HG03571 (cell line): ENCODE measurements around the gene C1orf116.
A peak's percentile ranks its signal among the peaks of the same experiment; 100 is the strongest.
"Not testable (repeated sequence)": the region's sequence is repeated elsewhere in the genome, so short reads cannot be mapped to it uniquely, and the experiment has no call there.

ENCODE experiments used
- ATAC-seq: cut with Tn5 transposase; IDR thresholded peaks from one replicate; pipeline ENCODE4 v1.9.1; 2021; ENCODE audit not compliant: unreplicated experiment

Gene C1orf116

DNA sequence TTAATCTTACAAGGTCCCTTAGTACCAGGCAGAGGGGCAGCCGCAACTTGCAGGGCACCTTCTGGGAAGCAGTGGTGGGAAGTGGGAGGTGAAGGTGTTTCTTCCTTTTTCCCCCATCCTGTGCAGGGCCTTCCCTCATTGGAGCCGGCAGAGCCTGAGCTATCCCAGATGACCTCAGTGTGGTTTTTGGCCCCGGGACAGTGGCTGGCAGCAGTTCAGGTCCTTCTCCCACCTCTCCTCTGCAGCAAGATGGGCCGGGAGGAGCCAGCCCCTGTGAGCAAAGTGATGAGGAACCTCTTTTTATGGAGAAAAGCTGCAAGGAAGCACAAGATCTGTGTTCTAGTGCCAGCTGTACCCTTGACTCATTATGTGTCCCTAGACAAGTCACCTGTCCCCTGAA lies 27.3 kb upstream of the C1orf116 start:
- ATAC-seq: no peak

DNA sequence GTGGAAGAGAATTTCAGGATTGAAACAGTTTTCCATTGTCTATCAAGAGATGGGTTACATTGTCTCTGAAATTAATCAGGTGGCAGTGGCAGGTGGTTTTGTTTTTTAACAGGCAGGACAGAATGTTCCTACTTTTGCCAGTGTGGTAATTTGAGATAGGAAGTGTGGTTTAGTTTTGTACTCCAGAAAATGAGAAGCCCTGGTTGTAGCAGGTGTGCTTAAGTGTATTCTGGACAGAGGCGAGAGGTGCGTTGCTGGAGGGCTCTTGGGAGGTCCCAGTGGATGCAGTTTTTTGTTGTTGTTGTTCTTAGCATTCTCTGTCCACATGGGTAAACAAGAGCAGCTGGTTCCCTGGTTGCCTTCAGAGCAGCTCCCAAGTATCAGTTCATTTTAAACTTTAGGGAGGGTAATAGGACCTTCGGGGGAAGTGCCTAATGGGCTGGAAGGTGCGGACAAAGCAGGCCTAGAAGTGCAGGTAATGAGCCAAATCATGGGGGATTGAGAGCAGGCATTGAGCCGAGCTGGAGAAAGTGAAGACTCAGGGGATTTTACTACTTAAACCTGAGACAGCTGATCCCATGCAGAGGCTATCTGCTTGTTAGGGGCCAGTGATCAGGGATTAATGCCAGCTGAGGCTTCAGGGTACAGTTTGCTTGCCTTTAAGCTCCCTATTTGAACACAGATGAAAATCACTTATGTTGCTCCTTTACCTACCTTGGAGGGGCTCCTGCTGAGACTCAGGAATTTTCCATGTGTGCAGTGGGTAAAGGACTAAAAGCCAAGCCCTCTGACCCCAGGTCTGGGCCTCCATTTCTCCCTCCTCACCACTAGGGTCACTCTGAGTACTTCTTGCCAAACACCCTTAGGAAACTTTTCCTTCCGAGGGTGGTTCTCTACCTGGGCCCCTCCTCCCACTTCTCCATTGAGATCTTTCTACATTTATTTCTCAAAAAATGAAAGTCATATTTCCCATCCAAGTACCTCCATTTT lies 26.6 kb upstream of the C1orf116 start:
- no peak for ATAC-seq

DNA sequence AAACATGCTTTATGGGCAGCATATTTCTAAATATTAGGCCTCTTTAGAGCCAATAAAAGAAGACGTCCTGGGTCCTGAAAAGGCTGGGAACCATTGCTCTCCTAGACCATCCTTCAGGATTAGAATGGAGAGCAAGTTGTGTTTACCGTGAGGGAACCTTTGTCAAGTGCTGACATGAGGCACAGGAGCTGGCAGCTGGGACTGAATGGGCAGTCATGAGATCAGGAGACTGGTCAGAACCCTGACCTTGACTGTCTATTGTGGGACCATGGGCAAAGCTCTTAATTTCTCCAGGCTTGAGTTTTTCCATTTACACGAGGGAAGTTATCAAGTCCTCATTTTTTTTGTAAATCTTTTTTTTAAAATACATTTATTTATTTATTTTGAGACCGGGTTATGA lies 25.7 kb upstream of the C1orf116 start:
- ATAC-seq: no peak

DNA sequence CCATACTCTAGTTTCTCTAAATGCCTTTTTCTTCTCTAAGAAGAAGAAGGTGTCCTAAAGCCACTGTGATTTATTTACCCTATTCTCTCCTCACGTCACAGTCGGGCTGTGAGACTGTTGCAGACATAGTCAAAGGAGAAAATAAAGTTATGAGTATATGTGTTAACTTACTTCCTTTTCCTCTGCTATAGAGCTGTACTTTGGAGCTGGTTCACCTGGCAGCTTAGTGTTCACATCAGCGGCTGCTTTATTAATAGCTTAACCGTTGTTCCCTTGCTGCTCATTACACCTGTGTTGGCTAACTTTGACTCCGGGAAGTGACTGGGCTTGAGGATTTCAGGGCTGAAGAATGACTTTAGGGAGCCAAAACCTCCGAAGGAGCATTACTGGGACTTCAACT lies 24.1 kb upstream of the C1orf116 start:
- no peak for ATAC-seq

DNA sequence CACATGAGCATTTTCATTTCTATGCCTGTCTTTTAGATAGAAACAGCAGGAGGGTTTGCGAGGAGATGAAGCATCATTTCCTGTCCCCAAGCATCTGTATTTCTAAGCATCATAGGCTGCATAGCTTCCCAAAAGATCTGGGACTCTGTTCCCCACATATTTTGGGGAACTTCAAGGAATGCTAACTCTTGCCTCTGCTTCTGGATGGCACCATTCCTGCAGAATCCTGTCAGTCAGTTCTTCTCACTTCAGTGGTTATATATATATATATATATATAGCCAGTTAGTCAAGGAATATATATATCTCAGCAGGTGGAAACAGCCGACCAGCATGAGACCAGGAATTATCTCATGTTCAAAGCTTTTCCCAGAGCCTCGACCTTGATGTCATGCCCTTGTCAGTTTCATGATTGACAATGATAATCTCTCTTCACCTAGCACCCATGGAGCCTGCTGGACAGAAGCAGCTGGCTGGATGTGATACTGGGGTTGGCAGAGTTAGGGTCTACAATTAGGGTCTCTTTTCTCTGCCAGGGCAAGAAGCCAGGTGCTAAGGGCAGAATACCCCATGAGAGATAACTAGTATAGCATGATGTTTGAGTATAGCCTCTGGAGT lies 22.9 kb upstream of the C1orf116 start:
- no peak for ATAC-seq

DNA sequence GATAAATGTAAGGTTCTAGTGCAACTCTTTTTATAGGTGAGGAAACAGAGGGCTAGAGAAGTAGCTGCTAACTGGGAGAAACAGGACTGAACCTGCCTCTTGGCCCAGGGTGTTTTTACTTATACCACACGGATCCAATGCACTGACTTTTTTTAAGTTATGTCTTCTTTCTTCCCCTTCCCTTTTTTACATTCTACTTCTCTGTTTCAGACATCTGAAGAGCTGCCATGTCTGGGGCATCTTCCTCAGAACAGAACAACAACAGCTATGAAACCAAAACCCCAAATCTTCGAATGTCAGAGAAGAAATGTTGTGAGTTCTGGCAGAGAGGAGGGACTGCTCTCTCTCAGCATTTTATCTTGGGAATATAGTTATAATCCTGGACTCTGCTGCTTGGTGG lies 21.9 kb upstream of the C1orf116 start:
- no peak for ATAC-seq

DNA sequence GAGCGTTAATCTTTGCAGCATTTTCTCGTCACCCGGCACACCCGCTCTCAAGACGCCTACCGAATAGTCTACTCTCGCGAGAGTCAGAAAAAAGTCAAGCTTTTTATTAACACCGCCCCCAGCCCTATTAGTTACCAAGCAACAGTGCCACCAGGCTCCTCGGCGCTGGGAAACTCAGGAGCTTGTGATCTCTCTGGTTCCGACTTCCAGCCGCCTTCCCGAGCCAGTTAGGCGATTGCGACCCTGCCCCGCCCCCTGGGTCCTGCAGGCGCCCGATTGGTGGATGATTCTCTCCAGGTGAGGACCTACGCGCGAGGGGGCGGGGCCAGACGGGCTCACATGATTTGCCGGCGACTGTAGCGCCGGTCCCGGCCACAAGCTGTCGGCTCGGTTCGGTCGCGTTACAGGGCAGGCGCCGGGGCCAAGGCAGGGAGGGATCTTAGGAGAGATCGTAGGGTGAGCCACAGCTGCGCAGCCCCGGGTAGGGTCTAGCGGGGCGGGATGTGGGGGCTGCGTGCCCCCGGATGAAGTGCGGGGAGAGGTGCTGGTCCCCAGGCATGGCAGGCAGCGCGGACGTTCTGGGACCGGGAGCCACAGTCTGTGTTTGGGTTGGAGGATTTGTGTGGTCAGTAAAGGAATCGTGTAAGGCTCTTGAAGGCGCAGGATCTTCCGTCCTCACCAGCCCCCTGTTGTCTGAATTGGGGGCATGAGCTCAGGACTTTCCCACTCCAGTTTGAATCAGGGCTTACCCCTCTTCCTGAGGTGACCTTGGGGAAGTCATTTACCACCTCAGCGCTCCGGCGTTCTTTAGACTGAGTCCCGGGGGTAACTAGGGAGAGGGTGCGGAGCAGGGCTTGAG lies 20.6 kb upstream of the C1orf116 start, which contains the start of gene PFKFB2:
Gene PFKFB2 (plus strand): TSS at position 365 of the 859 bp plus-strand sequence. CDS start 1,443 bp downstream, outside the sequence.
- peak; percentile 78 for ATAC-seq

DNA sequence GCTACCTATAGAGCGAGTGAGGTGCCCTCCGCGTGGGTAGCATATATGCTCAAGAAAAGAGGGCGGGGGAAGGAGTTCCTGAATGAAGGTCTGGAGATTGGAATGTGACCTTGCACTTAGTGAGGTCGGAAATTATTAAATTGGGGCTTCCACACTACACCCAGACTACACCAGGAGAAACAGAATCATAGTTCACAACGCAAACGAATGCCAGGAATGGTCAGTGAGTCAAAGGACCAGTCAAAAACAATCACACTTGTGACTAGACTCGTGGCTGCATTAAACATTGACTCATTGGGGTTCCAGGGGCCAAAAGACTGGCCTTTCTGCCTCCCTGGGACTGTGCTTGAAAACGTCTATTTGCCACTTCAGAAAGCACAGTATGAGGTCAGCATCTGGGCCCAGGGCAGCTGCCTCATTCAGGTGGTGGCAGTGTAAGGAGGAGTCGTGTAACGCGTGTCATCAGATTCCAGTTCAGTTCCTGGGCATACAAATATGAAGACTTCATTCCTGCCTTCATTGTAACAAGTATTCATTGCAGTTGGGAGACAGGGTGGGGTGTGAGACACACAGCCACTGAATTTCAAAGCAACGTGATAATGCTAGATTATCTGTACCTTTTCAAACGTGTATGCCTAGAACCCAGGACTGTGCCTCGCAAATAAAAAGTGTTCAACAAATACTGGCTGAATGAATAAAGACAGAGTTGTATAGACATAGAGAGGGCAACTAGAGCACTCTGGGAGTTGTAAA lies 18.8 kb upstream of the C1orf116 start, which contains the start of gene YOD1:
Gene YOD1 (minus strand): TSS at position 18 of the 753 bp plus-strand sequence. CDS start 178 bp downstream, outside the sequence.
- ATAC-seq: no peak

DNA sequence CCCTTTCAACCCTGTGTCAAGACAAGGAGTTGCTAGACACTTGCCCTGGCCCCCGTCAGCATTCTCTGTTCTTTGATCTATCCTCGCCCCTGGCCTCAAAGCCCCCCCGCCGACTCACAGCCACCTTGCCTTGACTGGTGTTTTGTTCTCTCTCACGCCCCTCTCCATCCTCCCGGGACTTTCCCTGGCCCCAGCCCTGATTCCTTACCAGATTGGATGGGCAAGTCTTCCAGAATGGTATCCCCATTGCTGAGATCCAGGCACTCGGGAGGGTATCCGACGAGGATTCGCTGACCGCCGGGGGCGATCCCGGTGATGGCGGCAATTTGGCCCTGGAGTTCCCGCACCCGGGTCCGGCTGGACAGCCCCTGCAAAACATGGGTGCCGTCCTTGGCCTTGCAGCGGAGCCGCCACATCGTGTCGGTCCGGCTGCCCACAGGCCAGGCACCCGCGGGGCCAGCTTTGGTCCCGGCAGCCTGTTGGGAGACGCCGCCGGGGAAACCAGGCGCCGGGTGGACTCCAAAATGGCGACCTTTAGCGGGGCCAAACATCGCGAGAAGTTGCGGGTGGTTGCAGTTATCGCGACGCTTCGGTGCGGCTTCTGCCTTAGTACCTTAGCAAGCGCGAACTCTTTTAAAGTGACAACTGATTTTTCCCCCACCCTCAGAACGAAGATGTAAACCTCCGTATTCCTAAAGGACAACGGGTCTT lies 18.1 kb upstream of the C1orf116 start:
- no peak for ATAC-seq

DNA sequence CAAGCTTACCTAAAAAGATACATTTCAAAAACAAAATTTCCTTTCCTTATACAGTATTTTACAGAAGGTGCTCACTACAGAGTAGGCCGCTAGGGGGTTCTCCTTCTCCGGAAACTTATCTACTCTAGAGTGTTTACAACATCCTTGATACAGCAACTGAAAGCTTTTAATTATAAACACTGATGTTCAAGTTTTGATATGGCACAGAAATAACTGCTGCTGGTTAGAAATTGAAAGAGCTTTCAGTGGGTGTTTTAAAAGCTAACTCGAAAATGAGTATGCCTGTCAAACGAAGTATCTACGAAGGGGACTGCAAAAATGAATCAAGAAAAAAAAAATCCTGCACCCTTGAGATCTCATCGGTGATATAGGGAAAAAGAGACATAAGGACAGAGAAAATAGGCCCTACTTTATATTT lies 17.4 kb upstream of the C1orf116 start:
- no peak for ATAC-seq

DNA sequence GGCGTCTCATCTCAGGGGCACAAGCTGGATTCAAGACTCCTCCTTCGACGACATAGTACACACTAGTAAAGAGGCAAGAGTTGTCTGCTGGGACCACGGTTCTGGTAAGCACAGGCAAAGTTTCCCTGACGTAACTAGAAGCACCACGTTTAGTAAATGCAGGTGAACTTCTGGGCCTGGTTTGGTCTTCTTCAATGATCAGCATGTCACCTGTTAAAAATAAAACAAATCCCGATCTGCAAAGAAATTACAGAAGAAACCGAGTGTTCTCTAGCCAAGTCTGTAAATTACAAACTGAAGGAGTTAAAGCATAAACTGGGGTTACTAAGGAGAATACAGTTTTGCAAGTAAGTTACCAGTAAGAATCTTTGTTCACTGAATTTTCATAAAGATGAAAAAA lies 17.0 kb upstream of the C1orf116 start:
- ATAC-seq: no peak

DNA sequence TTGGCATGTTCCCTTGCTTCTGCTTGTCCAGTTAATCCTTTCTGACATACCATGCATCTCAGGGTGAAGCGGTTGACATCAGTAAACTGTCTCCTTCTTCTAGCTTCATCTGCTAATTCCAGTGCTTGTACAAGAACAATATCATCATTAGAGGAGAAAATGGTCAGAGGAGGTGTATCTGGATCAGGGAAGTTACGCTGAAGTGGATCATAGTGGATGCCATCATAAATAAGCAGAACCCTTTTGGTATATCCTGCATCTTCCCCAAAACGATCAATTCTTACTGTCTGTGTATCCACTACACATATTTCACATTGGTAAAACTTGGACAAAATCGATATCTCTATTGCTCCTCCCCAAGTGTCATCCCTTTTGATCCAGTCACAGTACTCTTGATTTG lies 16.5 kb upstream of the C1orf116 start:
- no peak for ATAC-seq

DNA sequence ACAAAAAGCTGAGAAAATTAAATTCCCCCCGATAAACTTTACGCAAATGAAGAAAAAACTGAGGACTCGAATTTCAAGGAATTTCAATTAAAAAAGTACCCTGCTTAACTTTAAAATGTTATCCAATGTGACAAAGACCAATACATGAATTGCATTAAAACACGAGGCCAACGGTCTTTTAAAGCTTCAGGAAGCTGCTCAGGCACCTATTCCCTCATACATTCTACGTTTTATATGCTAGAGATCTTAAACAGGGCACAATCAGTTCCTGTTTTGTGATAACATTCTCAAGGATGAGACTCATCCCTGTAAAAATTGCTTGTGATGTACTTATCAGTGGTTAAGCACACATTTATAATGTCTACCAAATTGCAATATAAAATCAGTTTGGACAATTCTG lies 15.5 kb upstream of the C1orf116 start:
- no peak for ATAC-seq

DNA sequence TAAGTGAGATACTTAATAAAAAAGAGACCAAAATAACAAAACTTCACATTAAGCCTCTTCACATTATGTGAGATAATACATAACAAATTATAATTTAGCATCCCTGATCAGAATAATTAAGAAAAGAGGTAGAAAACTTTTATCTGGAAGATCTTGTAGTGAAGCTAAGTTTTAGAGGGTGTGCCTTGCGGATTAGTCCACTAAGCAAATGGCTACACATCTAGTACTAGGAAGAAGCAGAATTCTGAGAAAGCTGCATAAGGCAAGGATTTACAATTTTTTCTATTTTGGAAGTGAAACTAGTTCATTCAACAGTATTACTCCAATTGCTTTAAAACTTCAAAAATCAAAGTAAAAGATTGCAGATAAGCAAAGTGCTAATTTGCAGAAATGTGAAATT lies 14.9 kb upstream of the C1orf116 start:
- no peak for ATAC-seq

DNA sequence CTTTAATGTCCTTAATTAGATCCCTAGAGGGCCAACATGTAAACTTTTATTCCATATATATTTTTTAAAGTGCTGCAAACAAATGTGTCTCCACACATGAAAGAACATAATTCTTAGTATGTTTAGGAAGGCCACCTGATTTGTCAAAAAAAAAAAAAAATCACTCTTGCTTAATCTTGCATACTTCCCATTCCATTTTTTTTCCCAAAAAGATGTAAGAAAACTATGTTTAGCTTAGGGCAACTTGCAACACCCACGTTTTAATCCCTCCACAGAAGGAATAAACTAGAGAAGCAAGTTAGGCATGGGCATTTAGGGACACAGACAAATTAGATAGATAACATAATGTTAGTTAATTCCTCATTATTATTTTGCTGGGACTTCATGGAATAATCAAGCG lies 12.9 kb upstream of the C1orf116 start:
- no peak for ATAC-seq

DNA sequence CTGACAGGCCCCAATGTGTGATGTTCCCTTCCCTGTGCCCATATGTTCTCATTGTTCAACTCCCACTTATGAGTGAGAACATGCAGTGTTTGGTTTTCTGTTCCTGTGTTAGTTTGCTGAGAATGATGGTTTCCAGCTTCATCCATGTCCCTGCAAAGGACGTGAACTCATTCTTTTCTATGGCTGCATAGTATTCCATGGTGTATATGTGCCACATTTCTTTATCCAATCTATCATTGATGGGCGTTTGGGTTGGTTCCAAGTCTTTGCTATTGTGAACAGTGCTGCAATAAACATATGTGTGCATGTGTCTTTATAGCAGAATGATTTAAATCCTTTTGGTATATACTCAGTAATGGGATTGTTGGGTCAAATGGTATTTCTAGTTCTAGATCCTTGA lies 8.8 kb upstream of the C1orf116 start:
- ATAC-seq: not testable (repeated sequence)

DNA sequence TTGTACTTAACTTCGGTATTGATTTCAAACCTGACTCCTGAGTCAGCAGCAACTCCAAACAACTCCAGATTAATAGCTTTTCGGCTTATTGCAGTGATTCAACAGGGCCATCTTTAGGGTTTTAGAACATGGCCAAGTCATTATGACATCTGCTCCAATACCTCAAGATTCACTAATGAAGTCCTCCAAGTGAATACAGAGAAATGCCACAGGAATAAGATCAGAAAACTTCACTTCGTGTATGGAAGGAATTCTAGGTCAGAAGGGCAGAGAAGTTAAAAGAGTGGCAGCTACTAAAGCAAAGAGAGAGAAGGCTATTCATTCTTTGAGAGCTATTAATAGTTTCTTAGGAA lies 7.6 kb upstream of the C1orf116 start:
- no peak for ATAC-seq

DNA sequence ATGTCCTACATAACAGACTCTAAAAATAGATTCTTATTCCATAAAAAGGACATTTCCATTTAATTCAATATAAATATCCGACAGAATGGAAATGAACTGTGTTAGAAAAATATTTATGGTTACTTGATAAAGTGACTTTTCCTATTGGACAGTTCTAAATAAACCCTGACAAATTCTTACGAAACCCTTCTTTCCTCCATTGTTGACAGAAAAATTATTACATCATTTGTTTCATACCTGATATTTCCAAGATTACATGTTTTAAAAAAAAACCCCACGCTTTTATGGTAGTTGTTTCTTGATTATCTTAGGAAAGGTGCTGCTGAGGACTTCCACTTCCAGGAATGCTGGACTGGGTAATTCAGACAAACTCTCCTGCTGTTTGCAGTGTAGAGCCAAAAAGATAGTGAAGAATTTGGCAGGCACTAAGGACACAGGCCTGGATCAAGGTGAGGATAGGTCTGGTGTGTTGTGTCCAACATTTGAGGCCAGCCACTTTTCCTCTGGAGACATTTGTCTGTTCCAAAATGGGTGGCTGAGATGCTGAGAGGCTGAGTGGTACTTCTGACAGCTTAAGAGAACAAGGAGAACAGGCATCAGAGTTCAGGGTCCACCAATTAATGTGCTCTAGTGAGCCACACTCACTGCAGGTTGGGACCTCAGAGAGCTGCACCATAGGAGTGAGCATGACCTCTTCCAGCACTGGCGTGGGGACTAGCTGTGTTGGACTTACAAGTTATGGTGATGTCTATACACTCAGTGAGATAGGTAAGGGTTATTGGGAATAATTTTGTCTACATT lies 7.0 kb upstream of the C1orf116 start:
- no peak for ATAC-seq

DNA sequence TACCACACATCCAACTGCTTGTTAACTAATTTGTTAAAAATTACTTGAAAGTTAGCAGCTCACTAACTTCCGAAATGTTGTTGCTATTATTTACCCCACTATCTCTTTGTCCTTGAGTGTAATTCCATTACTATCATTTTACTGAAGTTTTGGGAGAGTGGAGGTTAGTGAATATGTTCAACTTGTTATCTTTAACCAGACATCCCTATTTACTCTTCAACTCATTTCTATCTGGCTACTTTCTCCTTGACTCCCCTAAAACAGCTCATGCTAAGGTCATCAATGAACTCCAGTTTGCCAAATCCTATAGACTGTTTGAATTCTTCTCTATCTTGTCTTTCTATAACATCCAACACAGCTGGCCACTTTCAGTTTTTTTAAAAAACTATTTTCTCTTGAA lies 4.3 kb upstream of the C1orf116 start:
- ATAC-seq: no peak
